ENCODE measurements around the gene MPZL2. TPM values are rescaled to one million over a fixed set of nuclear protein-coding genes. Genes with fewer than 3 reads are reported as not detected.
A peak's percentile ranks its signal among the peaks of the same experiment; 100 is the strongest.

MPZL2 gene
- total RNA-seq, 4 donors from 2014 or later: 59.5 to 86.5 (median 75.0) TPM

DNA sequence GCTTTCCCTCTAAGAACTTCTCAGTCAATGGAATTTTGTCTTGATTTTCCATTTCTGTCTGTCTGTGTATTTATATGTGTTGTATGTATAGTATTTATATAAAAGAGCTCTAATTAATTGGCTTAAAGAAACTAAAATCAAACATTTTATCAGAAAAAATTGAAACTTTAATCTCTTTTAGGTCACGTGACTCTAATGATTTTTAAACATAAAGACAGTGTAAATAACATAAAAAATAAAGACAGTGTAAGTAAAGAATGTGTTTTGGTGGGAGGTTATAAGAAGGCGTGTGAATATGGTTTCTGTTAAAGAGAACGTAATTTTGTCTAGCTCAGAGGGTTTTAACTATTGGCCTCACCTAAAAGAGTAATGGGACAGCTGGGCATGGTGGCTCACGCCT lies 41.7 kb downstream of the MPZL2 start:
- Histone ChIP-seq H3K27me3 (peaks cover 25% of the 10 kb centered on the region), H3K4me3 (no peak overlapping the region), H3K4me1 (peaks cover 0 to 7% (median 0%) of the 10 kb centered on the region in 4 donors), H3K36me3 (no peaks in the 10 kb centered on the region), H3K9me3 (no peaks in the 10 kb centered on the region), H3K27ac (no peak overlapping the region)
- intact Hi-C loops (cut with DNase I; ENCODE audit: low total_unique reads): no loop called here
- no peak for TF ChIP-seq EP300 (IDR thresholded peaks at IDR 0.05; ENCODE audit: low read depth)
- WGBS, 2 donors (ENCODE audit: low coverage in 1 of 2): 57 to 67% methylated on average over 3 to 4 of the region's 4 CpGs
- in situ Hi-C loops (cut with MboI; ENCODE audit: low pct_ligation_motif_present in 1 of 4, low pct_unique_long_range_greater_than_20kb in 1 of 4, low sequenced_read_pairs in 3 of 4): no loop called here
- DNase-seq: no peak

DNA sequence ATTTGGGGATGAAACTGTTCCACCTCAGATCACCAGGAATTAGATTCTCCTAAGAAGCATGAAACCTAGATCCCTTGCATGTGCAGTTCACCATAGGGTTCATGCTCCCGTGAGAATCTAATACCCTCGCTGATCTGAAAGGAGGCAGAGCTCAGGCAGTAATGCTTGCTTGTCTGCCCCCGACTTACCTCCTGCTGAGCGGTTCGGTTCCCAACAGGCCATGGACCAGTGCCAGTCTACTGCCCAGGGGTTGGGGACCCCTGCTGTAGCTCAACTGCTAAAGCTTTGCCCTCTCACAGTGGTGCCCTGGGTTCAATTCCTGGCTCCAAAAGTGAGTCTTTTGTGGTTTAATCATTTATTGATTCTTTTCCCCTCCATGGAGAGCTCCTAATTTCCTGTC lies 42.7 kb downstream of the MPZL2 start:
- H3K36me3 ChIP-seq: no peaks in the 10 kb centered on the region
- in situ Hi-C loops (cut with MboI; ENCODE audit: low pct_ligation_motif_present in 1 of 4, low pct_unique_long_range_greater_than_20kb in 1 of 4, low sequenced_read_pairs in 3 of 4): no loop called here
- WGBS, 2 donors (ENCODE audit: low coverage in 1 of 2): 92% methylated on average over 5 of the region's 5 CpGs; no CpG with 5 or more reads in 1 of the 2 donors
- H3K4me3 ChIP-seq: no peak overlapping the region
- intact Hi-C loops (cut with DNase I; ENCODE audit: low total_unique reads): no loop called here
- H3K9me3 ChIP-seq: no peaks in the 10 kb centered on the region
- TF ChIP-seq POLR2AphosphoS5 (IDR thresholded peaks at IDR 0.05) (no peak), CTCF (IDR thresholded peaks at IDR 0.05) (no peak), POLR2A (IDR thresholded peaks at IDR 0.05) (no peak), EP300 (IDR thresholded peaks at IDR 0.05; ENCODE audit: low read depth) (no peak)
- DNase-seq: no peak
- peaks cover 25% of the 10 kb centered on the region for H3K27me3 ChIP-seq
- H3K27ac ChIP-seq: peak overlapping the region in 2 of 4 donors; percentile 10 to 19
- H3K4me1 ChIP-seq: peaks cover 0 to 2% (median 0%) of the 10 kb centered on the region in 4 donors

DNA sequence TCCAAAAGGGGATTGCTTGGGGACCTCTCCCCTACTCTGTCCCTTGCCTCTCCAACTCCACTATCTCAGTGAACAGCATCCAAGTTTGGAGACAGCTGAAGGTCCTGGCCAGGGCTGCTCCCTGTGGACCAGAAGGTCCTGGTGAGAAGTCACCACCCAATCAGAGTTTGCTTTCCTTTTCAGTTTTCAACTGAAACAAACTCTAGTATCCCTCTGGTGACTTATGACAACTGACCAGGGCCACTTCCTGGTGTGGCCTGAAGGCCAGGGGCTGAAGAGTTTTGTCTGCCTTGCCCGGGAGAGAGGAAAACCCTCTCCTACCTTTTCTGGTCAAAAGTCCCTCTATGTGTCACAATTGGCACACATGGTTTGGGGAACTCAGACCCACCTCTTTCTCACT lies 44.4 kb downstream of the MPZL2 start:
- no peak for DNase-seq
- no peak for TF ChIP-seq CTCF (IDR thresholded peaks at IDR 0.05)
- TF ChIP-seq EP300 (IDR thresholded peaks at IDR 0.05; ENCODE audit: low read depth): no peak
- no peak for TF ChIP-seq POLR2AphosphoS5 (IDR thresholded peaks at IDR 0.05)
- TF ChIP-seq POLR2A (IDR thresholded peaks at IDR 0.05): no peak
- H3K4me1 ChIP-seq: peaks cover 0 to 2% (median 1%) of the 10 kb centered on the region in 4 donors
- H3K27ac ChIP-seq: peak overlapping the region in 2 of 4 donors; percentile 14 to 45
- H3K36me3 ChIP-seq: no peaks in the 10 kb centered on the region
- H3K4me3 ChIP-seq: no peak overlapping the region
- intact Hi-C loops (cut with DNase I; ENCODE audit: low total_unique reads): no loop called here
- in situ Hi-C loops (cut with MboI; ENCODE audit: low pct_ligation_motif_present in 1 of 4, low pct_unique_long_range_greater_than_20kb in 1 of 4, low sequenced_read_pairs in 3 of 4): no loop called here
- WGBS, 2 donors (ENCODE audit: low coverage in 1 of 2): 67 to 81% methylated on average over 1 of the region's 1 CpG
- H3K27me3 ChIP-seq: peaks cover 30% of the 10 kb centered on the region
- no peaks in the 10 kb centered on the region for H3K9me3 ChIP-seq

DNA sequence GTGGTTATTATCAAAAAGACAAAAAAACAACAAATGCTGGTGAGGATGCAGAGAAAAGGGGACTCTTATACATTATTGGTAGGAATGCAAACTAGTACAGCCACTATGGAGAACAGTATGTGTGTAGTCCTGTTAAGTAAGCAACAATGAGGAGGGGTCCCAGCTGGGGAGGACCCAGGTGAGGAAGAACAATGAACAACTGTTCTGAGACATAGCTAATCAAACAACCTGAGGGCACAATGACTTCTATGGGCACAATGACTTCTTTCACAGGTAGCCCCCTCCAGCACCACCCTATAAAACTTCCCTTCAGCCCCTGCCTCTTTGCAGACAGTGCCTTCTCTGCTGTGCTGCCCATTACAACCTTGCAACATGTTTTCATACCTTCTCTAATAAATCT lies 44.9 kb downstream of the MPZL2 start:
- peaks cover 0 to 7% (median 5%) of the 10 kb centered on the region in 4 donors for H3K4me1 ChIP-seq
- H3K9me3 ChIP-seq: no peaks in the 10 kb centered on the region
- H3K4me3 ChIP-seq: no peak overlapping the region
- H3K36me3 ChIP-seq: no peaks in the 10 kb centered on the region
- intact Hi-C loops (cut with DNase I; ENCODE audit: low total_unique reads) (no loop called here), in situ Hi-C loops (cut with MboI; ENCODE audit: low pct_ligation_motif_present in 1 of 4, low pct_unique_long_range_greater_than_20kb in 1 of 4, low sequenced_read_pairs in 3 of 4) (no loop called here)
- no peak for DNase-seq
- peak overlapping the region in 2 of 4 donors; percentile 14 to 45 for H3K27ac ChIP-seq
- TF ChIP-seq POLR2AphosphoS5 (IDR thresholded peaks at IDR 0.05) (no peak), POLR2A (IDR thresholded peaks at IDR 0.05) (no peak), EP300 (IDR thresholded peaks at IDR 0.05; ENCODE audit: low read depth) (no peak), CTCF (IDR thresholded peaks at IDR 0.05) (no peak)
- H3K27me3 ChIP-seq: peaks cover 30% of the 10 kb centered on the region

- peak overlapping the region in 1 of 4 donors; percentile 29 for H3K27ac ChIP-seq
- H3K9me3 ChIP-seq: no peaks in the 10 kb centered on the region
- H3K4me1 ChIP-seq: peaks cover 11 to 24% (median 22%) of the 10 kb centered on the region in 4 donors
- TF ChIP-seq EP300 (IDR thresholded peaks at IDR 0.05; ENCODE audit: low read depth) (no peak), POLR2A (IDR thresholded peaks at IDR 0.05) (no peak), POLR2AphosphoS5 (IDR thresholded peaks at IDR 0.05) (no peak), CTCF (IDR thresholded peaks at IDR 0.05) (no peak)
- intact Hi-C loops (cut with DNase I; ENCODE audit: low total_unique reads) (no loop called here), in situ Hi-C loops (cut with MboI; ENCODE audit: low pct_ligation_motif_present in 1 of 4, low pct_unique_long_range_greater_than_20kb in 1 of 4, low sequenced_read_pairs in 3 of 4) (no loop called here)
- H3K4me3 ChIP-seq: no peak overlapping the region
- H3K27me3 ChIP-seq: peaks cover 27% of the 10 kb centered on the region
- H3K36me3 ChIP-seq: no peaks in the 10 kb centered on the region
- WGBS, 2 donors (ENCODE audit: low coverage in 1 of 2): 77 to 87% methylated on average over 3 of the region's 3 CpGs
- no peak for DNase-seq
Measured at GRCh38 chr11:118217575-118217974, 46.5 kb downstream of the MPZL2 start.

All from transverse colon (tissue), 4 donors.